Mesodermal cell (in vitro differentiated cells): Measurements from ENCODE around the gene GON4L. TPM values are rescaled to one million over a fixed set of nuclear protein-coding genes. Genes with fewer than 3 reads are reported as not detected.
"Not testable (repeated sequence)": the region's sequence is repeated elsewhere in the genome, so short reads cannot be mapped to it uniquely, and the experiment has no call there.

Experiments used
- H3K27ac ChIP-seq: 2 replicates; pipeline ENCODE4 v1.7.0; 2013; ENCODE audit warnings: mild to moderate bottlenecking, low read depth, low read length, moderate library complexity; ENCODE audit not compliant: severe bottlenecking
- H3K36me3 ChIP-seq: 2 replicates; pipeline ENCODE4 v1.7.1; 2013; ENCODE audit warnings: mild to moderate bottlenecking, low read length, moderate library complexity; ENCODE audit not compliant: control insufficient read depth, insufficient read depth
- H3K4me1 ChIP-seq: one replicate; pipeline ENCODE4 v1.7.1; 2013; ENCODE audit warnings: mild to moderate bottlenecking, low read length; ENCODE audit not compliant: insufficient read depth, control insufficient read depth, poor library complexity, severe bottlenecking
- H3K4me3 ChIP-seq: 2 replicates; pipeline ENCODE4 v1.7.0; 2013; ENCODE audit warnings: low read length, control low read depth, mild to moderate bottlenecking; ENCODE audit not compliant: insufficient read depth, poor library complexity, severe bottlenecking; ENCODE audit errors: extremely low read depth
- H3K9me3 ChIP-seq: 2 replicates; pipeline ENCODE4 v1.7.1; 2013; ENCODE audit warnings: mild to moderate bottlenecking, low read length, moderate library complexity; ENCODE audit not compliant: control insufficient read depth
- WGBS, 2 experiments: methylation state at CpG; one replicate each; pipeline ENCODE4 v1.1.5; 2013; ENCODE audit warnings: missing lambda C conversion rate in 2 of 2; ENCODE audit not compliant: insufficient coverage in 2 of 2; 5-methylcytosine and 5-hydroxymethylcytosine counted together
- polyA plus RNA-seq, 2 experiments: library from polyadenylated mRNA; stranded (reverse); fragments of 50-300 nt; gene quantifications; one replicate each; pipeline ENCODE4 v1.2.3, GENCODE V29; 2013

Gene GON4L, protein sequence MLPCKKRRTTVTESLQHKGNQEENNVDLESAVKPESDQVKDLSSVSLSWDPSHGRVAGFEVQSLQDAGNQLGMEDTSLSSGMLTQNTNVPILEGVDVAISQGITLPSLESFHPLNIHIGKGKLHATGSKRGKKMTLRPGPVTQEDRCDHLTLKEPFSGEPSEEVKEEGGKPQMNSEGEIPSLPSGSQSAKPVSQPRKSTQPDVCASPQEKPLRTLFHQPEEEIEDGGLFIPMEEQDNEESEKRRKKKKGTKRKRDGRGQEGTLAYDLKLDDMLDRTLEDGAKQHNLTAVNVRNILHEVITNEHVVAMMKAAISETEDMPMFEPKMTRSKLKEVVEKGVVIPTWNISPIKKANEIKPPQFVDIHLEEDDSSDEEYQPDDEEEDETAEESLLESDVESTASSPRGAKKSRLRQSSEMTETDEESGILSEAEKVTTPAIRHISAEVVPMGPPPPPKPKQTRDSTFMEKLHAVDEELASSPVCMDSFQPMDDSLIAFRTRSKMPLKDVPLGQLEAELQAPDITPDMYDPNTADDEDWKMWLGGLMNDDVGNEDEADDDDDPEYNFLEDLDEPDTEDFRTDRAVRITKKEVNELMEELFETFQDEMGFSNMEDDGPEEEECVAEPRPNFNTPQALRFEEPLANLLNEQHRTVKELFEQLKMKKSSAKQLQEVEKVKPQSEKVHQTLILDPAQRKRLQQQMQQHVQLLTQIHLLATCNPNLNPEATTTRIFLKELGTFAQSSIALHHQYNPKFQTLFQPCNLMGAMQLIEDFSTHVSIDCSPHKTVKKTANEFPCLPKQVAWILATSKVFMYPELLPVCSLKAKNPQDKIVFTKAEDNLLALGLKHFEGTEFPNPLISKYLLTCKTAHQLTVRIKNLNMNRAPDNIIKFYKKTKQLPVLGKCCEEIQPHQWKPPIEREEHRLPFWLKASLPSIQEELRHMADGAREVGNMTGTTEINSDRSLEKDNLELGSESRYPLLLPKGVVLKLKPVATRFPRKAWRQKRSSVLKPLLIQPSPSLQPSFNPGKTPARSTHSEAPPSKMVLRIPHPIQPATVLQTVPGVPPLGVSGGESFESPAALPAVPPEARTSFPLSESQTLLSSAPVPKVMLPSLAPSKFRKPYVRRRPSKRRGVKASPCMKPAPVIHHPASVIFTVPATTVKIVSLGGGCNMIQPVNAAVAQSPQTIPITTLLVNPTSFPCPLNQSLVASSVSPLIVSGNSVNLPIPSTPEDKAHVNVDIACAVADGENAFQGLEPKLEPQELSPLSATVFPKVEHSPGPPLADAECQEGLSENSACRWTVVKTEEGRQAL (N-terminal part only)
- polyA plus RNA-seq (2013, experiment 1 of 2) = 22.8 TPM
- polyA plus RNA-seq (2013, experiment 2 of 2) = 22.9 TPM

- Histone ChIP-seq H3K27ac (peak within 1 kb of the TSS; percentile 37), H3K36me3 (peaks cover 33% of the 10 kb centered on the region), H3K4me1 (no peaks in the 10 kb centered on the region), H3K9me3 (no peaks in the 10 kb centered on the region), H3K4me3 (peak within 1 kb of the TSS; percentile 79)
- 14 to 28% methylated on average over 28 to 36 of the region's 46 CpGs for WGBS, 2 experiments
Observed at GRCh38 chr1:155856975-155857930, at the start of gene GON4L. GON4L (minus strand) TSS chr1:155857214; CDS start chr1:155853780, 3,434 bp downstream.

- WGBS, 2 experiments = 90 to 95% methylated on average over 9 to 10 of the region's 12 CpGs
- peaks cover 92% of the 10 kb centered on the region for H3K36me3 ChIP-seq
- H3K27ac ChIP-seq = no peak overlapping the region
- H3K4me3 ChIP-seq = no peak overlapping the region
- H3K9me3 ChIP-seq = no peaks in the 10 kb centered on the region
- no peaks in the 10 kb centered on the region for H3K4me1 ChIP-seq
Observed at GRCh38 chr1:155904261-155904660, 47.2 kb upstream of the GON4L start.

DNA sequence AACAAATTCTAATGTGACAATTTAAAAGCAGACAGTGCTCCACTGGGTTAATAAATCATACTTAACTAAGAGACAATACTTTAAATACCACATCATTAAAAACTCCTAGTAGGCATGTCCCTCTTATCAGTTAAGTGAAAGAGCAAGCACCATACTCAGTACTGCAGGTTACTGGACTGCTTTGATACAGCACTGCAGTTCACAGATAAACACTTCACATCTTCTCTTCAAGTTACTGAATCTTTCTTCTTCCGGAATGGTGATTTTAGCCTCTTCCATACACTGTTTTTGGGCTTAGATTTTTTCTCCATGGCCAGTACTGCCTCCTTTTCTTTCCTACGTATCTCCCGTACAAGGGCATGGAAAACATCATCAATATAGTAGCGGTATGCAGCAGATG lies 43.1 kb upstream of the GON4L start:
- Histone ChIP-seq H3K27ac (no peak overlapping the region), H3K9me3 (no peaks in the 10 kb centered on the region), H3K4me1 (no peaks in the 10 kb centered on the region), H3K4me3 (no peak overlapping the region), H3K36me3 (peaks cover 89% of the 10 kb centered on the region)
- WGBS, 2 experiments = 92 to 100% methylated on average over 2 to 3 of the region's 4 CpGs

DNA sequence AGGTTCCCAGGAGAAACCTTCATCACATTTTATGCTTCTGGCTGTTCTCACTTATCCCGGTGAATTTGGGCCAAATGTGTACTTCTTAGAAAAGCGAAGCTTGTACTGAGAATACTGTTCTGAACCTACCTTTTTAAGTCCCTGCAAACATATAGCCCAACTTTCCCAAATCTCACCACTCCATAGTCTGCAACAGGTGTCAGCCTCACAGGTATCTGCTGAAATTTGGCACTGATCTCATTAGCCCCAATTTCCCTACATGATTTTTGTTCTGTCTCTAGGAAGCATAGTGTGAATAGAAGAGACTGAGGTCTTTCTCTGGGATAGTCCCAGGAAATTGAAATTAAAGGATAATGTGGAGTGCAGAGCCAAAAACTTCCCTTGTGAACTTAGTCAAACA lies 42.7 kb upstream of the GON4L start:
- WGBS, 2 experiments = 90 to 100% methylated on average over 2 of the region's 2 CpGs
- Histone ChIP-seq H3K4me3 (no peak overlapping the region), H3K4me1 (no peaks in the 10 kb centered on the region), H3K36me3 (peaks cover 84% of the 10 kb centered on the region), H3K9me3 (no peaks in the 10 kb centered on the region), H3K27ac (no peak overlapping the region)

GRCh38 chr1:155898888-155899287 lies 41.9 kb upstream of the GON4L start:
- Histone ChIP-seq H3K4me3 (no peak overlapping the region), H3K36me3 (peaks cover 76% of the 10 kb centered on the region), H3K4me1 (no peaks in the 10 kb centered on the region), H3K9me3 (no peaks in the 10 kb centered on the region), H3K27ac (no peak overlapping the region)
- WGBS, 2 experiments = 81 to 96% methylated on average over 2 of the region's 2 CpGs

DNA sequence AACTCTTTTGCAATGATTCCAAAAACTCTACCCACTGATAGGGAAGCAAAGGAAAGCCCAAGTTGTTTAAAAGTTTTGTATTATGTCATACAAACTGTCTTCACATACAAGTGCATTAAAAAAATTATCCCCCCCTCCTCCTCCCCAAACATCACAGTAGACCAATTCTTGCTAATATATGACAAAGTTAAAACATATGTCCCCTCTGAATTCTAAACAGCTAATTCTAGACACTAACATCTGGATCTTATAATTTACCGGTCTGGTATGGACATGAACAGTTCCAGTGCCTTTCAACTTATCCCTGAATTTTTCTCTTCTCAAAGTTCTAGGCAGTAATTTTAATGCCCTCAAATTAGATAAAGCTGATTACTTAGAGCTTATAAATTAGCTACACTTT lies 40.7 kb upstream of the GON4L start:
- Histone ChIP-seq H3K4me3 (no peak overlapping the region), H3K27ac (no peak overlapping the region), H3K9me3 (no peaks in the 10 kb centered on the region), H3K4me1 (peaks cover 6% of the 10 kb centered on the region), H3K36me3 (peaks cover 68% of the 10 kb centered on the region)
- 100% methylated on average over 1 of the region's 1 CpG for WGBS, 2 experiments

DNA sequence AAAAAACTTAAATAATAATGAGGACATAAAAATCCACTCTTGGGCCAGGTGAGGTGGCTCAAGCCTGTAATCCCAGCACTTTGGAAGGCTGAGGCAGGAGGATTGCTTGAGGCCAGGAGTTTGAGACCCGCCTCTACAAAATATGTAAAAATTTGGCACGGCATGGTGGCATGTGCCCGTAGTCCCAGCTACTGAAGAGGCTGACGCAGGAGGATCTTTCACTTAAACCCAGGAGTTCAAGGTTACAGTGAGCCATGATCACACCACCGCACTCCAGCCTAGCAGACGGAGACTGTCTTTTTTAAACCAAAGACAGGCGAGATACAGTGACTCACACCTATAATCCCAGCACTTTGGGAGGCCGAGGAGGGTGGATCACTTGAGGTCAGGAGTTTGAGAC lies 39.5 kb upstream of the GON4L start:
- H3K36me3 ChIP-seq = peaks cover 59% of the 10 kb centered on the region
- 97% methylated on average over 6 of the region's 8 CpGs for WGBS, 2 experiments
- not testable (repeated sequence) for H3K9me3 ChIP-seq, H3K4me1 ChIP-seq, H3K27ac ChIP-seq, H3K4me3 ChIP-seq

- H3K36me3 ChIP-seq = peaks cover 50% of the 10 kb centered on the region
- WGBS, 2 experiments = 91 to 100% methylated on average over 2 to 4 of the region's 6 CpGs
- H3K4me1 ChIP-seq, H3K27ac ChIP-seq, H3K4me3 ChIP-seq, H3K9me3 ChIP-seq: not testable (repeated sequence)
Observed at GRCh38 chr1:155895617-155896016, 38.6 kb upstream of the GON4L start.

GRCh38 chr1:155893389-155894142 lies 36.6 kb upstream of the GON4L start:
- WGBS, 2 experiments = 94 to 97% methylated on average over 7 to 8 of the region's 10 CpGs
- peak overlapping the region; percentile 67 for H3K27ac ChIP-seq
- H3K4me3 ChIP-seq = no peak overlapping the region
- H3K36me3 ChIP-seq = peaks cover 29% of the 10 kb centered on the region
- H3K9me3 ChIP-seq = no peaks in the 10 kb centered on the region
- H3K4me1 ChIP-seq = peaks cover 6% of the 10 kb centered on the region
